Epithelial cell of proximal tubule (primary cell): ENCODE data around the gene OXER1. TPM values are rescaled to one million over a fixed set of nuclear protein-coding genes. Genes with fewer than 3 reads are reported as not detected.

Experiments used
- DNase-seq: peaks from one replicate; pipeline ENCODE4 v3.0.0-alpha.2; 2011; ENCODE audit warnings: low read depth
- H3K4me3 ChIP-seq: 2 replicates; pipeline ENCODE4 v1.5.1; 2011; ENCODE audit warnings: low read depth, mild to moderate bottlenecking, low read length
- CTCF ChIP-seq: conservative IDR thresholded peaks from 2 replicates; pipeline ENCODE4 v1.5.1; 2012; ENCODE audit warnings: low read depth, mild to moderate bottlenecking, low read length
- total RNA-seq: library from RNA; depleted of rRNA; stranded (reverse); fragments of >200 nt; gene quantifications from 2 replicates; pipeline ENCODE4 v1.2.3, GENCODE V29; 2015

Gene OXER1
- total RNA-seq, 1 donor from 2014 or later, result not detected

DNA sequence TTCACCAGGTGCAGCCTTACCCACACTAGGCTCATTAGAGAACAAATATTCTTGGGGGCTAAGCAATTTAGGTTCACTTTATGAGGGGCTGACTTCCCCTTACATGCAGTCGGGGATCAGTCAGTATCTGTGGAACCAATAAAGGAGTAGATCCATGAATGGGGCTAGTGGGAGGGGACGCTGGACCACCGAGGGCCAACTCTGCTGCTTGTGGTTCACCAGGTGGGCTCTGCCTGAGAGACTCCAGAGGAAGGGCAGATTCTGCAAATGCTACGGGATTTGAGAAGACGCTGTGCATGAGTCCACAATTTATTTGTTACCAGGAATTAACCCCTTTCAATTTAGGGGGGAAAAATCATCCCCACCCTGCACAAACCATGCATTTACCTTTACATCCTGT, 44.4 kb upstream of the OXER1 start:
- no peak overlapping the region for H3K4me3 ChIP-seq
- DNase-seq, result no peak
- no peak for TF ChIP-seq CTCF

DNA sequence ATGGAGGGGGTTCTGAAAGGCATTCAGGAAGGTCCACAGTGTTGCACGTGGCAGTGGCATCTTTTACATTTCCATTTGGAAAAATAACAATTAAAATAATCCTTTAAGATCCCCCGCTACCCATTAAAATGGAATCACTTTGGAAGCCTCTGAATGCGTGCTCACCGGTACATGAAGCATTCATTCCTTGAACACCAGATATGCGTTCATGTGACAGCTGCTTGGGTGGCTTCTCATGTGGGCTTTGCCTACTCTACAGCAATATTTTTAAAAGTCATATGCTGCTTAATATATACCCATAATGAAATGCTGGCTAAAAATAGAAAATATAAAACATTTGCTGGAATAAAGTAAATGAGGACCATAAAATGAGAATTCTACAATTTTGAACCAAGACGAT, 42.9 kb upstream of the OXER1 start:
- H3K4me3 ChIP-seq, result no peak overlapping the region
- TF ChIP-seq CTCF, result no peak
- DNase-seq, result no peak

DNA sequence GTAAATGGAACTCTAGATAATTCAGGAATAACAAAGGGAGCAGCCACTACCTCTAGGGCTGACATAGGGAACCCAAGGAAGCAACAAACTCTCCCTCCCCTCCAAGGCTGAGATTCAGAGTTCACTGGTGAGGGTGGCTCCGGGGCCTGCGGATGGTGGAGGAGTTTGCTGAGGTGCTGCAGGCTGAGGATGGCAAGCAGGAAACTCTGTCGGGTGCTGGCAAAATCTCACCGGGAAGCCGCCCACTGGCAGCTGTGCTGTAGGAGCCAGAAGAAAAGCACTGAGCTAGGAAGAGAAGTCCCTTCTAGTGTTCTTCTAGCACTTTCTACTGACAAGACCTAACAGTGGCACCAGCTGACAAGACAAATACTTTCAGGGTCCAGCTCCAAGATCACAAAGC, 41.0 kb upstream of the OXER1 start:
- DNase-seq, result no peak
- TF ChIP-seq CTCF, result no peak

GRCh38 chr2:42804338-42804737, 40.4 kb upstream of the OXER1 start:
- no peak for DNase-seq
- no peak overlapping the region for H3K4me3 ChIP-seq
- no peak for TF ChIP-seq CTCF

More for the DNA sequence above, 41.0 kb upstream of the OXER1 start:
- no peak overlapping the region for H3K4me3 ChIP-seq

- no peak overlapping the region for H3K4me3 ChIP-seq
- TF ChIP-seq CTCF, result no peak
- DNase-seq, result no peak
Observed at GRCh38 chr2:42802150-42802549, 38.2 kb upstream of the OXER1 start.

DNA sequence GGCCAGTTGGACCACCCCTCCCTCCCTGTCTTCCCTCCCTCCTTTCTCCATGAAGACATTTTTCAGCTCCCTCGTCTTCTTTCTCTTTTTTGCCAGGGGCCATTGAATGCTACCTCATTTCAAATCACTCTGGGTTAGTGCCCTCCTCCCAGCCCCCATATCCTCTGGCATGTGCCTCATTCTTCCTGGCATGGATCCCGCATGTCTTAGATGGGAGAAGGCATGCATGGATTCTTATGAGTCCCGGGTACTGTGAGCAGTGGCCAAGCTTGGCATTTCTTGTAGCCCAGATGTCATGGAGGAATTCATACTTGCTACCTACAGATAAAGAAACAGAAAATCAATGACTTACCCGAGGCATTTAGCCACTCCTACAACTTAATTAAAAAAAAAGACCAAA, 37.4 kb upstream of the OXER1 start:
- DNase-seq, result no peak
- no peak for TF ChIP-seq CTCF
- H3K4me3 ChIP-seq, result no peak overlapping the region

- no peak for TF ChIP-seq CTCF
- no peak overlapping the region for H3K4me3 ChIP-seq
Observed at GRCh38 chr2:42800981-42801380, 37.0 kb upstream of the OXER1 start.

More at GRCh38 chr2:42800981-42801380, 37.0 kb upstream of the OXER1 start:
- DNase-seq, result no peak
